HG03280 (cell line): Measurements from ENCODE around the gene ABCA9.
"Not testable (repeated sequence)": the region's sequence is repeated elsewhere in the genome, so short reads cannot be mapped to it uniquely, and the experiment has no call there.

Experiments used
- ATAC-seq: cut with Tn5 transposase; IDR thresholded peaks from one replicate; pipeline ENCODE4 v1.9.1; 2021; ENCODE audit warnings: mild to moderate bottlenecking, moderate library complexity; ENCODE audit not compliant: unreplicated experiment

The ABCA9 gene

GRCh38 chr17:69042308-69042707 is 18.4 kb downstream of the ABCA9 start:
- no peak for ATAC-seq

- ATAC-seq, result no peak
These were observed 28.9 kb downstream of the ABCA9 start for GRCh38 chr17:69031839-69032238.

- no peak for ATAC-seq
These were observed 30.6 kb downstream of the ABCA9 start for GRCh38 chr17:69030169-69030568.

GRCh38 chr17:69018687-69019086 is 42.0 kb downstream of the ABCA9 start:
- ATAC-seq, result no peak

- no peak for ATAC-seq
These were observed 42.6 kb downstream of the ABCA9 start for GRCh38 chr17:69018022-69018615.

- ATAC-seq, result no peak
These were observed 45.1 kb downstream of the ABCA9 start for GRCh38 chr17:69015631-69016030.

- ATAC-seq, result no peak
These were observed 47.6 kb downstream of the ABCA9 start for GRCh38 chr17:69012895-69013805.

- no peak for ATAC-seq
These were observed 50.8 kb downstream of the ABCA9 start for GRCh38 chr17:69009930-69010329.

- not testable (repeated sequence) for ATAC-seq
These were observed 56.0 kb downstream of the ABCA9 start for GRCh38 chr17:69004759-69005158.

- not testable (repeated sequence) for ATAC-seq
These were observed 61.0 kb downstream of the ABCA9 start for GRCh38 chr17:68999743-69000142.

GRCh38 chr17:68993112-68993511 is 67.6 kb downstream of the ABCA9 start:
- no peak for ATAC-seq

GRCh38 chr17:68987966-68988365 is 72.8 kb downstream of the ABCA9 start:
- no peak for ATAC-seq

- peak; percentile 47 for ATAC-seq
These were observed 79.4 kb downstream of the ABCA9 start for GRCh38 chr17:68981288-68981687.

GRCh38 chr17:68973098-68973846 is 87.5 kb downstream of the ABCA9 start:
- ATAC-seq, result no peak

- no peak for ATAC-seq
These were observed 88.5 kb downstream of the ABCA9 start for GRCh38 chr17:68972119-68972704.

GRCh38 chr17:68969101-68969500 is 91.6 kb downstream of the ABCA9 start:
- no peak for ATAC-seq

GRCh38 chr17:68963958-68964357 is 96.8 kb downstream of the ABCA9 start:
- ATAC-seq, result no peak

- ATAC-seq, result no peak
These were observed 99.4 kb downstream of the ABCA9 start for GRCh38 chr17:68961214-68961882.

GRCh38 chr17:68959117-68959516 is 101.6 kb downstream of the ABCA9 start:
- ATAC-seq, result not testable (repeated sequence)

GRCh38 chr17:68957944-68958343 is 102.8 kb downstream of the ABCA9 start:
- ATAC-seq, result no peak
